ENCODE measurements around the gene GFI1B. TPM values are rescaled to one million over a fixed set of nuclear protein-coding genes. Genes with fewer than 3 reads are reported as not detected.
"Not testable (repeated sequence)": the region's sequence is repeated elsewhere in the genome, so short reads cannot be mapped to it uniquely, and the experiment has no call there.

The GFI1B gene
- total RNA-seq, 4 donors from 2014 or later: not detected

DNA sequence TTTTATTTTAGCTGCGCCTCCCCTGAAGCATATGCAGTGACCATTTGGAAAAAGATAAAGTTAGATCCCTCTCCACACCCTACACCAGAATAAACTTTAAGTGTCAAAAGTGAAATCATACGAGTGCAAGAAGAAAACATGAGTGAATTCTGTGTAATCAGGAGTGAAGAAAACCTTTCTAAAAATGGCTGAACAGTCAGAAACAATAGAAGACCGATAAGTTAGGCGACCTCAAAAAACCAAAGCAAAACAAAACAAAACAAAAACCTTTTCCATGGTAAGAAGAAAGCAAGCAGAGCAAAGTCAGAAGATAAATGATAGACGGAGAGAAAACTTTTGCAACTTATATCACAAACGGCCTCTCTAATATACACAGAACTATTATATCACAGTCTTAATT is 17.5 kb upstream of the GFI1B start:
- ATAC-seq: no peak
- TF ChIP-seq POLR2A (IDR thresholded peaks at IDR 0.05): no peak
- TF ChIP-seq, protein P1, sequence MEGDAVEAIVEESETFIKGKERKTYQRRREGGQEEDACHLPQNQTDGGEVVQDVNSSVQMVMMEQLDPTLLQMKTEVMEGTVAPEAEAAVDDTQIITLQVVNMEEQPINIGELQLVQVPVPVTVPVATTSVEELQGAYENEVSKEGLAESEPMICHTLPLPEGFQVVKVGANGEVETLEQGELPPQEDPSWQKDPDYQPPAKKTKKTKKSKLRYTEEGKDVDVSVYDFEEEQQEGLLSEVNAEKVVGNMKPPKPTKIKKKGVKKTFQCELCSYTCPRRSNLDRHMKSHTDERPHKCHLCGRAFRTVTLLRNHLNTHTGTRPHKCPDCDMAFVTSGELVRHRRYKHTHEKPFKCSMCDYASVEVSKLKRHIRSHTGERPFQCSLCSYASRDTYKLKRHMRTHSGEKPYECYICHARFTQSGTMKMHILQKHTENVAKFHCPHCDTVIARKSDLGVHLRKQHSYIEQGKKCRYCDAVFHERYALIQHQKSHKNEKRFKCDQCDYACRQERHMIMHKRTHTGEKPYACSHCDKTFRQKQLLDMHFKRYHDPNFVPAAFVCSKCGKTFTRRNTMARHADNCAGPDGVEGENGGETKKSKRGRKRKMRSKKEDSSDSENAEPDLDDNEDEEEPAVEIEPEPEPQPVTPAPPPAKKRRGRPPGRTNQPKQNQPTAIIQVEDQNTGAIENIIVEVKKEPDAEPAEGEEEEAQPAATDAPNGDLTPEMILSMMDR (IDR thresholded peaks at IDR 0.05 in 4 of 5, conservative IDR thresholded peaks at IDR 0.05 in 1 of 5): no peak
- no peak overlapping the region for H3K27ac ChIP-seq
- no peak overlapping the region for H3K4me3 ChIP-seq
- no peak for DNase-seq
- no peaks in the 10 kb centered on the region for H3K27me3 ChIP-seq
- no peaks in the 10 kb centered on the region for H3K9me3 ChIP-seq
- no peaks in the 10 kb centered on the region for H3K36me3 ChIP-seq
- intact Hi-C loops (cut with DNase I; ENCODE audit: low total_unique reads): no loop called here
- no peaks in the 10 kb centered on the region for H3K4me1 ChIP-seq
- in situ Hi-C loops (cut with MboI; ENCODE audit: low sequenced_read_pairs in 4 of 4): no loop called here

DNA sequence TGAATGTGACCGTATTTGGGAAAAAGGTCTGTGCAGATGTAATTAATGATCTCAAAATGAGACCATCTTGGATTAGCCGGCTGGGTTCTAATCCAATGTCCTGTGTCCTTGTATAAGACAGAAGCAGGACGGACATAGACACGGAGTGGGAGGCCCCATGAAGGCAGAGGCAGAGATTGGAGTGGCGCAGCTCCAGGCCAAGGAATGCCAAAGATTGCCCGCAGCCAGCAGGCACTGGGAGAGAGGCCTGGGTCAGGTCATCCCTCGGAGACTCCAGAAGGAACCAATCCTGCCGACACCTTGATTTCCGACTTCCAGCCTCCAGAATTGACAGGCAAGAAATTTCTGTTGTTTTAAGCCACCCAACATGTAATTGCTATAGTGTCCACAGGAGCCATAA is 13.0 kb upstream of the GFI1B start:
- no peak for TF ChIP-seq POLR2A (IDR thresholded peaks at IDR 0.05)
- TF ChIP-seq, protein P1 (IDR thresholded peaks at IDR 0.05 in 4 of 5, conservative IDR thresholded peaks at IDR 0.05 in 1 of 5): no peak
- intact Hi-C loops (cut with DNase I; ENCODE audit: low total_unique reads): no loop called here
- no peaks in the 10 kb centered on the region for H3K4me1 ChIP-seq
- ATAC-seq (no peak), DNase-seq (no peak)
- in situ Hi-C loops (cut with MboI; ENCODE audit: low sequenced_read_pairs in 4 of 4): no loop called here
- H3K27ac ChIP-seq: no peak overlapping the region
- no peak overlapping the region for H3K4me3 ChIP-seq
- no peaks in the 10 kb centered on the region for H3K36me3 ChIP-seq
- peaks cover 0 to 3% (median 0%) of the 10 kb centered on the region in 3 donors for H3K27me3 ChIP-seq
- H3K9me3 ChIP-seq: no peaks in the 10 kb centered on the region

DNA sequence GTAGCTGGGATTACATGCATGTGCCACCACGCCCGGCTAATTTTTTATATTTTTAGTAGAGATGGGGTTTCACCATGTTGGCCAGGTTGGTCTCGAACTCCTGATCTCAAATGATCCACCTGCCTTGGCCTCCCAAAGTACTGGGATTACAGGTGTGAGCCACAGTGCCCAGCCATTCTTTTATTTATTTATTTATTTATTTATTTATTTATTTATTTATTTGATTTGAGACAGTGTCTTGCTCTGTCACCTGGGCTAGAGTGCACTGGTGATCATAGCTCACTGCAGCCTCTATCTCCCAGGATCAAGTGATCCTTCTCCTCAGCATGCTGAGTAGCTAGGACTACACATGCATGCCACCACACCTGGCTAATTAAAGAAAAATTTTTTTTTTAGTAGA is 10.6 kb upstream of the GFI1B start:
- H3K27ac ChIP-seq; DNase-seq; in situ Hi-C loops (cut with MboI; ENCODE audit: low sequenced_read_pairs in 4 of 4); intact Hi-C loops (cut with DNase I; ENCODE audit: low total_unique reads); H3K4me3 ChIP-seq; H3K4me1 ChIP-seq; H3K9me3 ChIP-seq; H3K36me3 ChIP-seq; ATAC-seq; H3K27me3 ChIP-seq: not testable (repeated sequence)

DNA sequence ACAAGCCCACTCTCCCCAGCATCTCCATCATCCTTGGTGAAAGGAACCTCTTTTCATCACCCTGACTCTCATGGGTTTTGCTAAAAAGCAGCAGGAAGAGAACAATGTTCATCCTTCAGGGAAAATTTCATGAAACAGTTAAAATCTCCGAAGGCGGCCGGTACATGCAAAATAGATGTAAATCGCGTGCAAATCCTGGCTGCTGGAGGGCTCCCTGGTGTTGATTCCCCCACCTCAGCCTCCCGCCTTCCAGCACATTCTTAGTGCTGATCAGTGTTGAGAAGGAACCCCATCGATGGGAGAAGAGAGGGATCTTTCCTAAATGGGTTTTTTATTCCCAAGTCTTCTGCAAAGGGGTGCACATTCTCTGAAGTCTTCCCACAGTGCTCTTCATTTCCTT is 8.7 kb upstream of the GFI1B start:
- TF ChIP-seq, protein P1 (IDR thresholded peaks at IDR 0.05 in 4 of 5, conservative IDR thresholded peaks at IDR 0.05 in 1 of 5): no peak
- no peak for TF ChIP-seq POLR2A (IDR thresholded peaks at IDR 0.05)
- no peak for DNase-seq

DNA sequence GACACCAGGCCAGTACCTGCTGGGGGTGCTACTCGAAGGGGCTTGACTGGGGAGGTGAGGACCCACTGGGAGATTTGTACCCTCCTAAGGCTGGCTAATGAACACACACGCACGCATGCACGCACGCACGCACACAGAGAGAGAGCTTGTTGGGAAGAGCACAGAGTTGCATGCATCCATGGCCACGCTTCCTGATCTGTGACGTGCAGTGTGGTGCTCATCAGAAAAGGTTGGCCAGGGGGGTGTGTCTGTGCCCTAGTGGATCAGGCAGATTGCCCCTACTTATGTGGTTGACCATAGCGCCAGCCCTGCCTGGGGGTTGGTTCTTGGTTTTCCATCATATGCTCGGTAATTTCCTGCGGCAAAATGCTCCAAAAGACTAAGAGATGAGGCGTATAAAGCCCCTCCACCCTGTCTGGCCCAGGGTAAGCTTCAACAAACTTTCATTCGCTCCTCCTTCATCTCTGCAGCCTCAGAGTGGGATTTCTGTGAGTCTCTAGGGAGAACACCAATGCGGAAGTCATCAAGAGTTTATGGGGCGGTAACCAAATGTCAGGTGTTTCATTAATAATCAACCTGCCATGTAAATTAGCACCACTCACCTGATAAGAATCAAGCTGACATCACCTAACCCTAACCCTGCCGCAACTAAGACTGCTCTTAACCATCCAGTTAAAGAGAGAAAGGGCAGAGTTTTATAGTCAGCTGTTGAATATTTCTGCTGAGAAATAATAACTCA is 8.0 kb upstream of the GFI1B start:
- peaks cover 4 to 7% (median 5%) of the 10 kb centered on the region in 3 donors for H3K27me3 ChIP-seq
- H3K4me1 ChIP-seq: no peaks in the 10 kb centered on the region
- no peak overlapping the region for H3K4me3 ChIP-seq
- H3K36me3 ChIP-seq: no peaks in the 10 kb centered on the region
- no peaks in the 10 kb centered on the region for H3K9me3 ChIP-seq
- intact Hi-C loops (cut with DNase I; ENCODE audit: low total_unique reads): no loop called here
- no peak for TF ChIP-seq POLR2A (IDR thresholded peaks at IDR 0.05)
- TF ChIP-seq, protein P1 (IDR thresholded peaks at IDR 0.05 in 4 of 5, conservative IDR thresholded peaks at IDR 0.05 in 1 of 5): no peak
- ATAC-seq (no peak), DNase-seq (no peak)
- in situ Hi-C loops (cut with MboI; ENCODE audit: low sequenced_read_pairs in 4 of 4): no loop called here
- H3K27ac ChIP-seq: no peak overlapping the region

More for the DNA sequence above, 8.7 kb upstream of the GFI1B start:
- Histone ChIP-seq H3K4me3 (no peak overlapping the region), H3K27me3 (peaks cover 3 to 5% (median 4%) of the 10 kb centered on the region in 3 donors), H3K36me3 (no peaks in the 10 kb centered on the region), H3K9me3 (no peaks in the 10 kb centered on the region), H3K4me1 (no peaks in the 10 kb centered on the region), H3K27ac (no peak overlapping the region)
- ATAC-seq: no peak
- intact Hi-C loops (cut with DNase I; ENCODE audit: low total_unique reads): no loop called here
- in situ Hi-C loops (cut with MboI; ENCODE audit: low sequenced_read_pairs in 4 of 4): no loop called here
